H1 (cell line): ENCODE results near the gene TM7SF3.

ENCODE experiments used
- POLR2A ChIP-seq, 2 experiments: IDR thresholded peaks; 1 replicate in 1 of 2; 2 replicates in 1 of 2; pipeline ENCODE4 v1.6.1; 2011; ENCODE audit warnings: low read depth in 2 of 2, low read length in 2 of 2, mild to moderate bottlenecking in 2 of 2; ENCODE audit errors: control extremely low read depth in 1 of 2
- POLR2AphosphoS5 ChIP-seq: IDR thresholded peaks from 2 replicates; pipeline ENCODE4 v1.6.1; 2011; ENCODE audit warnings: low read depth, low read length
- TF ChIP-seq, protein P1 (sequence below): IDR thresholded peaks from 2 replicates; pipeline ENCODE4 v1.6.1; 2012; ENCODE audit warnings: inconsistent platforms

DNA sequence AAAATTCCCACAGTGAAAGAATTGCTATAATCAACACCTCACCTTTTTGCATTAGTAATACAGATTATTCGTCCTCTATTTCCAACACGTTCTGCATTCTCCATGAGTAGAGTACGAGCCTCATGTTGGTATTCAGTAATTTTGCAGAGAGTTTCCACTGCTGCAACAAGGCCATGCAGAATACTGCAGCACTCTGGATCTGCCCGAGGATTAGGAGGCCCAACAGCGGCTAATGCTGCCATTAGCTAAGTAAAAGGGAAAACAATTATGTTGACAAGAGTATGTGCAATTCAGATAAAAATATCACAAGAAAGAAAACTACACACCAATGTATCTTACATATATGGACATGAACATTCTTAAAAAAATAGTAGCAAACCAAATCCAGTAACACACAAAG, 85.5 kb downstream of the TM7SF3 start:
- TF ChIP-seq POLR2AphosphoS5, result no peak
- no peak for TF ChIP-seq POLR2A (IDR thresholded peaks at IDR 0.05; ENCODE audit: control extremely low read depth in 1 of 2, low read depth in 2 of 2, low read length in 2 of 2)
- TF ChIP-seq, protein P1, sequence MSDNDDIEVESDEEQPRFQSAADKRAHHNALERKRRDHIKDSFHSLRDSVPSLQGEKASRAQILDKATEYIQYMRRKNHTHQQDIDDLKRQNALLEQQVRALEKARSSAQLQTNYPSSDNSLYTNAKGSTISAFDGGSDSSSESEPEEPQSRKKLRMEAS, result no peak
